Mesenchymal stem cell (in vitro differentiated cells and primary cell): ENCODE measurements around the gene JUN.

ENCODE experiments used
- DNase-seq: peaks from one replicate; pipeline ENCODE4 v3.0.0-alpha.2; 2013
- H2AFZ ChIP-seq: one replicate; pipeline ENCODE4 v1.6.1; 2013; ENCODE audit warnings: low read depth, mild to moderate bottlenecking, control low read depth, inconsistent platforms, low read length, moderate library complexity
- H2AK5ac ChIP-seq: 2 replicates; pipeline ENCODE4 v1.6.1; 2013; ENCODE audit warnings: low read length, moderate library complexity, mild to moderate bottlenecking, inconsistent platforms; ENCODE audit not compliant: severe bottlenecking
- H2BK120ac ChIP-seq: one replicate; pipeline ENCODE4 v1.6.1; 2013; ENCODE audit warnings: low read depth, mild to moderate bottlenecking, inconsistent platforms, low read length, moderate library complexity
- H2BK12ac ChIP-seq, 2 experiments: one replicate each; pipeline ENCODE4 v1.6.1; 2013; ENCODE audit warnings: inconsistent platforms in 2 of 2, low read length in 2 of 2, mild to moderate bottlenecking in 2 of 2, moderate library complexity in 2 of 2, control low read depth in 1 of 2
- H2BK15ac ChIP-seq: one replicate; pipeline ENCODE4 v1.6.1; 2013; ENCODE audit warnings: mild to moderate bottlenecking, low read depth, inconsistent platforms; ENCODE audit not compliant: poor library complexity, severe bottlenecking
- H2BK5ac ChIP-seq: 2 replicates; pipeline ENCODE4 v1.6.1; 2013; ENCODE audit warnings: low read depth, mild to moderate bottlenecking, low read length, control low read depth, inconsistent platforms; ENCODE audit not compliant: poor library complexity, severe bottlenecking
- H3K14ac ChIP-seq, 2 experiments: one replicate each; pipeline ENCODE4 v1.6.1; 2013; ENCODE audit warnings: inconsistent platforms in 2 of 2, low read length in 2 of 2, control low read depth in 1 of 2, mild to moderate bottlenecking in 1 of 2, moderate library complexity in 1 of 2
- H3K18ac ChIP-seq, 2 experiments: one replicate each; pipeline ENCODE4 v1.6.1; 2013; ENCODE audit warnings: inconsistent platforms in 2 of 2, low read length in 2 of 2, control low read depth in 1 of 2, low read depth in 1 of 2, mild to moderate bottlenecking in 1 of 2
- H3K23ac ChIP-seq, 2 experiments: one replicate each; pipeline ENCODE4 v1.6.1; 2013; ENCODE audit warnings: inconsistent platforms in 2 of 2, low read length in 2 of 2, mild to moderate bottlenecking in 2 of 2, moderate library complexity in 2 of 2, control low read depth in 1 of 2
- H3K27ac ChIP-seq: 2 replicates; pipeline ENCODE4 v1.5.1; 2013; ENCODE audit warnings: mild to moderate bottlenecking, moderate library complexity, low read length, control low read depth, inconsistent platforms; ENCODE audit not compliant: poor library complexity, severe bottlenecking
- H3K27me3 ChIP-seq, 2 experiments: 2 replicates each; pipeline versions ENCODE4 v1.6.1 to v1.7.0; 2013; ENCODE audit warnings: low read length in 2 of 2, mild to moderate bottlenecking in 2 of 2, moderate library complexity in 2 of 2, control low read depth in 1 of 2, inconsistent platforms in 1 of 2; ENCODE audit not compliant: control insufficient read depth in 1 of 2, insufficient read depth in 1 of 2
- H3K36me3 ChIP-seq, 2 experiments: 2 replicates each; pipeline versions ENCODE4 v1.6.1 to v1.7.0; 2013; ENCODE audit warnings: low read length in 2 of 2, control low read depth in 1 of 2, inconsistent platforms in 1 of 2, low read depth in 1 of 2, mild to moderate bottlenecking in 1 of 2; ENCODE audit not compliant: insufficient read depth in 2 of 2, control insufficient read depth in 1 of 2
- H3K4ac ChIP-seq, 2 experiments: one replicate each; pipeline ENCODE4 v1.6.1; 2013; ENCODE audit warnings: inconsistent platforms in 2 of 2, low read length in 2 of 2, mild to moderate bottlenecking in 2 of 2, moderate library complexity in 2 of 2, control low read depth in 1 of 2, low read depth in 1 of 2
- H3K4me1 ChIP-seq: 2 replicates; pipeline ENCODE4 v1.6.1; 2013; ENCODE audit warnings: low read depth, low read length, control low read depth; ENCODE audit not compliant: control insufficient read depth, insufficient read depth
- H3K4me2 ChIP-seq: 2 replicates; pipeline ENCODE4 v1.6.1; 2013; ENCODE audit warnings: low read length, mild to moderate bottlenecking, inconsistent platforms; ENCODE audit not compliant: poor library complexity, severe bottlenecking
- H3K4me3 ChIP-seq, 2 experiments: 2 replicates each; pipeline versions ENCODE4 v1.5.1 to v1.7.0; 2013; ENCODE audit warnings: low read length in 2 of 2, mild to moderate bottlenecking in 2 of 2, control low read depth in 1 of 2, low read depth in 1 of 2; ENCODE audit not compliant: insufficient read depth in 1 of 2
- H3K79me1 ChIP-seq: replicated peaks from 2 replicates; pipeline ENCODE4 v1.6.1; 2013; ENCODE audit warnings: mild to moderate bottlenecking, control low read depth, low read length, inconsistent platforms; ENCODE audit not compliant: poor library complexity, severe bottlenecking
- H3K9ac ChIP-seq: 2 replicates; pipeline ENCODE4 v1.7.0; 2013; ENCODE audit warnings: mild to moderate bottlenecking, low read length, moderate library complexity
- H3K9me3 ChIP-seq: 2 replicates; pipeline ENCODE4 v1.7.0; 2013; ENCODE audit warnings: mild to moderate bottlenecking, low read length; ENCODE audit not compliant: control insufficient read depth
- H4K8ac ChIP-seq: one replicate; pipeline ENCODE4 v1.6.1; 2013; ENCODE audit warnings: inconsistent platforms, mild to moderate bottlenecking, low read length, moderate library complexity
- H4K91ac ChIP-seq: one replicate; pipeline ENCODE4 v1.6.1; 2013; ENCODE audit warnings: mild to moderate bottlenecking, low read length, inconsistent platforms
- WGBS: methylation state at CpG from one replicate; pipeline ENCODE4 v1.1.7; 2013; ENCODE audit warnings: mixed read lengths; 5-methylcytosine and 5-hydroxymethylcytosine counted together

The JUN gene

GRCh38 chr1:58765441-58765840, 18.4 kb downstream of the JUN start:
- no peak overlapping the region for H2AK5ac ChIP-seq
- DNase-seq, result no peak
- H2BK120ac ChIP-seq, result no peak overlapping the region
- no peak overlapping the region for H2BK5ac ChIP-seq
- H3K36me3 ChIP-seq, result no peaks in the 10 kb centered on the region
- H3K27ac ChIP-seq, result no peak overlapping the region
- no peaks in the 10 kb centered on the region for H3K9me3 ChIP-seq
- no peak overlapping the region for H4K8ac ChIP-seq
- H3K9ac ChIP-seq, result no peak overlapping the region
- H2AFZ ChIP-seq, result no peak overlapping the region
- no CpG with 5 or more reads among the region's 2 CpGs for WGBS
- no peak overlapping the region for H3K4me3 ChIP-seq
- H3K18ac ChIP-seq, result no peak overlapping the region
- no peak overlapping the region for H3K23ac ChIP-seq
- no peak overlapping the region for H2BK15ac ChIP-seq
- H4K91ac ChIP-seq, result no peak overlapping the region
- no peak overlapping the region for H3K4me2 ChIP-seq
- H2BK12ac ChIP-seq, result no peak overlapping the region
- peaks cover 6% of the 10 kb centered on the region for H3K4me1 ChIP-seq
- H3K79me1 ChIP-seq, result no peaks in the 10 kb centered on the region
- H3K14ac ChIP-seq, result no peak overlapping the region
- peak overlapping the region in 1 of 2 experiments; percentile 11 for H3K4ac ChIP-seq
- H3K27me3 ChIP-seq, result no peaks in the 10 kb centered on the region

DNA sequence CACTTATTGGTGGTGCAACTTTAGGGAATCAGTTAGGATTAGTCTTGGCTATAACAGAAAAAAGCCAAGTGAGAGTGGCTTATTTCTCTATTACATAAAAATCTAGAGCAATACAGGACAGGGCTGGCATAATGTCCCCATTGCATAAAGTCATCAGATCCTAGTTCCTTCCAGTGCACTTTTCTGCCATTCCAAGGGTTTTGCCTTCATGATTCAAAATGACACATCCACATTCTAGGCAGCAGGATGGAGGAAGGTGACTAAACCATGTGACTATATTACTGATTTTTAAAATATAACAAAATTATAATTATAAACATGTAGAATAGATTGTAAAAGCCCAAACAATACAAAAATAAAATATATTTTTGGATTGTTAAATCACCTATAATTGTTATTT, 18.8 kb downstream of the JUN start:
- H3K4me2 ChIP-seq, result no peak overlapping the region
- DNase-seq, result no peak
- H4K8ac ChIP-seq, result no peak overlapping the region
- no peaks in the 10 kb centered on the region for H3K36me3 ChIP-seq
- H3K9me3 ChIP-seq, result no peaks in the 10 kb centered on the region
- peak overlapping the region; percentile 18 to 67 for H3K18ac ChIP-seq
- H2BK120ac ChIP-seq, result no peak overlapping the region
- no peak overlapping the region for H2AK5ac ChIP-seq
- no peak overlapping the region for H3K23ac ChIP-seq
- H3K79me1 ChIP-seq, result no peaks in the 10 kb centered on the region
- H3K27ac ChIP-seq, result peak overlapping the region; percentile 48
- no peak overlapping the region for H2BK5ac ChIP-seq
- no peaks in the 10 kb centered on the region for H3K27me3 ChIP-seq
- H3K4me3 ChIP-seq, result no peak overlapping the region
- no peak overlapping the region for H3K14ac ChIP-seq
- H3K4me1 ChIP-seq, result peaks cover 6% of the 10 kb centered on the region
- no peak overlapping the region for H2BK12ac ChIP-seq
- H2BK15ac ChIP-seq, result no peak overlapping the region
- no peak overlapping the region for H4K91ac ChIP-seq
- no peak overlapping the region for H3K4ac ChIP-seq
- peak overlapping the region; percentile 65 for H3K9ac ChIP-seq
- no peak overlapping the region for H2AFZ ChIP-seq

- H4K91ac ChIP-seq, result peak overlapping the region; percentile 66
- H3K9ac ChIP-seq, result peak overlapping the region; percentile 65
- H3K27me3 ChIP-seq, result no peaks in the 10 kb centered on the region
- peak overlapping the region in 1 of 2 experiments; percentile 96 for H2BK12ac ChIP-seq
- H3K36me3 ChIP-seq, result no peaks in the 10 kb centered on the region
- no peak overlapping the region for H2AFZ ChIP-seq
- no peak overlapping the region for H3K14ac ChIP-seq
- H3K18ac ChIP-seq, result peak overlapping the region; percentile 67 to 84
- no peak overlapping the region for H3K4me2 ChIP-seq
- no peak overlapping the region for H3K4ac ChIP-seq
- H2BK120ac ChIP-seq, result no peak overlapping the region
- H3K4me1 ChIP-seq, result peaks cover 6% of the 10 kb centered on the region
- H3K79me1 ChIP-seq, result no peaks in the 10 kb centered on the region
- H3K4me3 ChIP-seq, result no peak overlapping the region
- no peak overlapping the region for H3K23ac ChIP-seq
- peak overlapping the region; percentile 48 for H3K27ac ChIP-seq
- 3% methylated on average over 2 of the region's 3 CpGs for WGBS
- no peak overlapping the region for H2BK5ac ChIP-seq
- peak; percentile 81 for DNase-seq
- H2BK15ac ChIP-seq, result no peak overlapping the region
- no peak overlapping the region for H4K8ac ChIP-seq
- H2AK5ac ChIP-seq, result peak overlapping the region; percentile 88
- no peaks in the 10 kb centered on the region for H3K9me3 ChIP-seq
These were observed 19.4 kb downstream of the JUN start for GRCh38 chr1:58764294-58764978.

GRCh38 chr1:58763214-58763613, 20.6 kb downstream of the JUN start:
- H2AFZ ChIP-seq, result no peak overlapping the region
- H2BK120ac ChIP-seq, result no peak overlapping the region
- H4K8ac ChIP-seq, result peak overlapping the region; percentile 64
- WGBS, result 8% methylated on average over 3 of the region's 3 CpGs
- DNase-seq, result peak; percentile 52
- no peaks in the 10 kb centered on the region for H3K79me1 ChIP-seq
- H2BK15ac ChIP-seq, result no peak overlapping the region
- no peaks in the 10 kb centered on the region for H3K27me3 ChIP-seq
- no peaks in the 10 kb centered on the region for H3K36me3 ChIP-seq
- peak overlapping the region in 1 of 2 experiments; percentile 13 for H3K4me3 ChIP-seq
- peak overlapping the region; percentile 42 to 64 for H3K18ac ChIP-seq
- H3K23ac ChIP-seq, result no peak overlapping the region
- H3K9me3 ChIP-seq, result no peaks in the 10 kb centered on the region
- H3K14ac ChIP-seq, result no peak overlapping the region
- H2BK12ac ChIP-seq, result peak overlapping the region; percentile 43 to 85
- peak overlapping the region; percentile 65 for H3K9ac ChIP-seq
- H3K4me1 ChIP-seq, result peaks cover 6% of the 10 kb centered on the region
- H2BK5ac ChIP-seq, result peak overlapping the region; percentile 50
- peak overlapping the region; percentile 24 to 93 for H3K4ac ChIP-seq
- H4K91ac ChIP-seq, result peak overlapping the region; percentile 2
- peak overlapping the region; percentile 48 for H3K27ac ChIP-seq
- no peak overlapping the region for H2AK5ac ChIP-seq
- no peak overlapping the region for H3K4me2 ChIP-seq
